Upper lobe of left lung (tissue), 6 donors: Measurements from ENCODE around the gene ILRUN. TPM values are rescaled to one million over a fixed set of nuclear protein-coding genes. Genes with fewer than 3 reads are reported as not detected.
"Not testable (repeated sequence)": the region's sequence is repeated elsewhere in the genome, so short reads cannot be mapped to it uniquely, and the experiment has no call there.

Experiments
- ATAC-seq, 2 donors: fragments of 200-7000 bp; cut with Tn5 transposase; one replicate each; pipeline ENCODE4 v1.9.1; 2022; ENCODE audit warnings: mild to moderate bottlenecking in 2 of 2, moderate library complexity in 2 of 2; ENCODE audit not compliant: low FRiP score in 2 of 2
- DNase-seq, 2 donors: peaks; one replicate each; pipeline ENCODE4 v3.0.0-alpha.2; 2019 to 2020
- H3K27ac ChIP-seq, 4 donors: fragments of 200-600 bp; sonication (generic); one replicate each; pipeline ENCODE4 v1.5.1; 2016 to 2019
- H3K27me3 ChIP-seq, 4 donors: fragments of 200-600 bp; sonication (generic); one replicate each; pipeline ENCODE4 v1.5.1; 2017 to 2019
- H3K36me3 ChIP-seq, 4 donors: fragments of 200-600 bp; sonication (generic); one replicate each; pipeline ENCODE4 v1.5.1; 2016 to 2019
- H3K4me1 ChIP-seq, 4 donors: fragments of 200-600 bp; sonication (generic); one replicate each; pipeline ENCODE4 v1.5.1; 2018 to 2019
- H3K4me3 ChIP-seq, 4 donors: fragments of 200-600 bp; sonication (generic); one replicate each; pipeline ENCODE4 v1.5.1; 2017 to 2019; ENCODE audit warnings: mild to moderate bottlenecking in 2 of 4, moderate library complexity in 1 of 4
- H3K9me3 ChIP-seq, 4 donors: fragments of 200-600 bp; sonication (generic); one replicate each; pipeline ENCODE4 v1.5.1; 2018 to 2019
- EP300 ChIP-seq, 4 donors: sonication (generic); formaldehyde crosslinking; IDR thresholded peaks; one replicate each; pipeline ENCODE4 v1.5.1; 2017; ENCODE audit warnings: antibody characterized with exemption in 4 of 4, control low read depth in 2 of 4
- POLR2A ChIP-seq, 4 donors: fragments of 450-650 bp; IDR thresholded peaks; one replicate each; pipeline ENCODE4 v1.5.1; 2016 to 2017; ENCODE audit warnings: antibody characterized with exemption in 4 of 4, mild to moderate bottlenecking in 2 of 4
- POLR2AphosphoS5 ChIP-seq, 2 donors: sonication (generic); formaldehyde crosslinking; IDR thresholded peaks; one replicate each; pipeline ENCODE4 v1.5.1; 2017; ENCODE audit warnings: antibody characterized with exemption in 2 of 2
- WGBS, 2 donors: methylation state at CpG; one replicate each; pipeline ENCODE4 v1.1.5; 2017 to 2018; 5-methylcytosine and 5-hydroxymethylcytosine counted together
- total RNA-seq, 6 donors: library from RNA; depleted of rRNA in 4 of 6; stranded (reverse); fragments of >200 nt in 4 of 6; gene quantifications; one replicate each; pipeline versions ENCODE4 v1.1.0 to v1.2.1, GENCODE V29; 2016 to 2021
- TF ChIP-seq, protein P1 (sequence below), 6 experiments: fragments of 450-650 bp in 4 of 6; fragments of 200-600 bp in 2 of 6; sonication (generic) in 2 of 6; IDR thresholded peaks; one replicate each; pipeline ENCODE4 v1.5.1; 2016 to 2019; ENCODE audit warnings: antibody characterized with exemption in 6 of 6
- donor health status: DM: no; HTN: no; CAD: no; lungs with moderate emphysema.
- donor health status: DM: no; HTN: yes; CAD: no; lungs with severe emphysema.

ILRUN gene
- total RNA-seq, 6 donors from 2014 or later, result 50.3 to 111 (median 93.6) TPM

DNA sequence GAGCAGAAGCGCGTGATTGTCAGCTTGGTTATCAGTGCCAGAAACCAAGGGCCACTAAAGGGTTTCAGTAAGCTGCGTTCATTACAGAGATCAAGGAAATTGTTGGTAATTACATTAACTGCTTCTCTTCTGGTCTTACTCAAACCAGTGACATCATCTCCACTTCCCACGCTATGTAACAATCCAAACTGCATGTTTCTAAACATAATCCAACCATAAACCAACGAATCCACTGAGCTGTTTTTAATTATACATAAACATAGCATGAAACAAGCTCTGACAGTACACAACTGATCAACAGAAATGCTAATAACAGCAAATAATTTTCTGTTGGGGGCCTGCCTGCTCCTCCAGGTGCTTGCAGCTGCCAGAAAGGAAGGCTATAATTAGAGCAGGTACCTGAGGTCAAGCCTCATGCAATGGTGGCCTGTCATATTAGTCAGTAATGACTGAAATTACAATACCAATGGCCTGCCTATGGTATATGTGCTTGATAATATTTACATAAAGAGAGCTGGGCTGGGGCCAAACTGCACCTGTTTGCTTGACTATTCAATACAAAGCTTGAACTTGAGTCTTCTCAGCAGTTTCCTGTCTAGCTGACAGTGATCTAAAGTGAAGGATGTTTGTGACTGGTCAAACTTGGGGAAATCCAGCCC, 40.1 kb downstream of the ILRUN start:
- H3K27me3 ChIP-seq, result no peaks in the 10 kb centered on the region
- peak in 1 of 2 donors; percentile 63 for ATAC-seq
- peak overlapping the region in 2 of 4 donors; percentile 45 to 48 for H3K4me3 ChIP-seq
- peaks cover 33 to 51% (median 38%) of the 10 kb centered on the region in 4 donors for H3K4me1 ChIP-seq
- 19 to 24% methylated on average over 5 of the region's 5 CpGs for WGBS, 2 donors
- H3K27ac ChIP-seq, result peak overlapping the region; percentile 83 to 92 (median 88)
- DNase-seq, result peak in 1 of 2 donors; percentile 44
- H3K36me3 ChIP-seq, result peaks cover 0 to 11% (median 3%) of the 10 kb centered on the region in 4 donors
- no peaks in the 10 kb centered on the region for H3K9me3 ChIP-seq
- no peak for TF ChIP-seq POLR2A (IDR thresholded peaks at IDR 0.05)
- no peak for TF ChIP-seq POLR2AphosphoS5 (IDR thresholded peaks at IDR 0.05)
- TF ChIP-seq, protein P1, sequence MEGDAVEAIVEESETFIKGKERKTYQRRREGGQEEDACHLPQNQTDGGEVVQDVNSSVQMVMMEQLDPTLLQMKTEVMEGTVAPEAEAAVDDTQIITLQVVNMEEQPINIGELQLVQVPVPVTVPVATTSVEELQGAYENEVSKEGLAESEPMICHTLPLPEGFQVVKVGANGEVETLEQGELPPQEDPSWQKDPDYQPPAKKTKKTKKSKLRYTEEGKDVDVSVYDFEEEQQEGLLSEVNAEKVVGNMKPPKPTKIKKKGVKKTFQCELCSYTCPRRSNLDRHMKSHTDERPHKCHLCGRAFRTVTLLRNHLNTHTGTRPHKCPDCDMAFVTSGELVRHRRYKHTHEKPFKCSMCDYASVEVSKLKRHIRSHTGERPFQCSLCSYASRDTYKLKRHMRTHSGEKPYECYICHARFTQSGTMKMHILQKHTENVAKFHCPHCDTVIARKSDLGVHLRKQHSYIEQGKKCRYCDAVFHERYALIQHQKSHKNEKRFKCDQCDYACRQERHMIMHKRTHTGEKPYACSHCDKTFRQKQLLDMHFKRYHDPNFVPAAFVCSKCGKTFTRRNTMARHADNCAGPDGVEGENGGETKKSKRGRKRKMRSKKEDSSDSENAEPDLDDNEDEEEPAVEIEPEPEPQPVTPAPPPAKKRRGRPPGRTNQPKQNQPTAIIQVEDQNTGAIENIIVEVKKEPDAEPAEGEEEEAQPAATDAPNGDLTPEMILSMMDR (IDR thresholded peaks at IDR 0.05), result no peak
- peak in 1 of 4 donors; percentile 7 for TF ChIP-seq EP300 (IDR thresholded peaks at IDR 0.05)

DNA sequence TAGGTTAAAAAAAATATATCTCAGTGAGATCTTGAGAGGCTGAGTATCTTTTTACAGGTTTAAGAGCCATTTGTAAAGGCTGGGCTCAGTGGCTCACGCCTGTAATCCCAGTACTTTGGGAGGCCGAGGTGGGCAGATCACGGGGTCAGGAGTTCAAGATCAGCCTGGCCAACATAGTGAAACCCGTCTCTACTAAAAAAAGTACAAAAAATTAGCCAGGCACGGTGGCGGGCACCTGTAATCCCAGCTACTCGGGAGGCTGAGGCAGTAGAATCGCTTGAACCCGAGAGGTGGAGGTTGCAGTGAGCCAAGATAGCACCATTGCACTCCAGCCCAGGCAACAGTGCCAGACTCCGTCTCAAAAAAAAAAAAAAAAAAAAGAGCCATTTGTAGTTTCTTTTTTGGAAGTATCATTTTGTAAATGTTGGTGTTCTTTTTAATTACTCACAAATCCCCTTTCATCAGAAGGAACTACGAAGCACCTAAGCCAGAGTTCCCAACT, 40.6 kb downstream of the ILRUN start:
- 64 to 67% methylated on average over 11 of the region's 11 CpGs for WGBS, 2 donors
- H3K27me3 ChIP-seq, ATAC-seq, H3K9me3 ChIP-seq, DNase-seq: not testable (repeated sequence)
- Histone ChIP-seq H3K27ac (peak overlapping the region; percentile 83 to 92 (median 88)), H3K4me1 (peaks cover 35 to 57% (median 37%) of the 10 kb centered on the region in 4 donors), H3K36me3 (peaks cover 0 to 11% (median 3%) of the 10 kb centered on the region in 4 donors), H3K4me3 (peak overlapping the region in 1 of 4 donors; percentile 45)

DNA sequence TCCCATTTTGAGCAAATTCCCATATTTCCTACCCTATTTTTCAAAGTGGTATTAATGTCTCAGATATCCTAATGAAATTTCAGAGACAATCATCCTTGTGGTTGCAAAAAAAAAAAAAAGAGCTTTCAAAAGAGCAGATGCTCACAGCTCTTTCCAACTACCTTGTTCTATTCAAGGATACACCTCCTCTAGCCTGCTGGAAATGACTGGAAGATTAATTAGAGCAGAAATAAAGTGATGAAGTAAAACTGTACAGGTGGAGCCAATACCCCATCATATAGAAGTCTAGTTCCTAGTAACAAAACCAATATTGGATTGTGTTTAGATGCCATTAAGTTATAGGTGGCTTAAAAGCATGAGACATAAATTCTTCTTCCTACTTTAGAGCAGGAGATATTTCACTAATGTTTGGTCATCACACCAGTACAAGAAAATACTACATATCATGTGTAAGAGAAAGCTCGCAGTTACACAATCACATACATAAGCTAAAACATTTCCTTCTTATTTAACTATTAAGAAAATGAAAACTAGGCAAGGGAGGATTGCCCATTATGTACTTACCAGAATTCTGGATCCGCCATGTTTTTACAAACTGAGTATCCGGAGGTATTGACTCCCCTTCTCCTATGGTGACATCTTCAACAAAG, 42.4 kb downstream of the ILRUN start:
- DNase-seq, result no peak
- no peak for TF ChIP-seq EP300 (IDR thresholded peaks at IDR 0.05)
- no peak for TF ChIP-seq POLR2A (IDR thresholded peaks at IDR 0.05)
- TF ChIP-seq, protein P1 (IDR thresholded peaks at IDR 0.05), result no peak
- no peak for TF ChIP-seq POLR2AphosphoS5 (IDR thresholded peaks at IDR 0.05)
- Histone ChIP-seq H3K27me3 (no peaks in the 10 kb centered on the region), H3K4me1 (peaks cover 32 to 51% (median 39%) of the 10 kb centered on the region in 4 donors), H3K4me3 (no peak overlapping the region), H3K36me3 (peaks cover 0 to 11% (median 3%) of the 10 kb centered on the region in 4 donors), H3K27ac (peak overlapping the region in 2 of 4 donors; percentile 29 to 92), H3K9me3 (no peaks in the 10 kb centered on the region)
- WGBS, 2 donors, result 87 to 93% methylated on average over 3 of the region's 3 CpGs
- no peak for ATAC-seq

DNA sequence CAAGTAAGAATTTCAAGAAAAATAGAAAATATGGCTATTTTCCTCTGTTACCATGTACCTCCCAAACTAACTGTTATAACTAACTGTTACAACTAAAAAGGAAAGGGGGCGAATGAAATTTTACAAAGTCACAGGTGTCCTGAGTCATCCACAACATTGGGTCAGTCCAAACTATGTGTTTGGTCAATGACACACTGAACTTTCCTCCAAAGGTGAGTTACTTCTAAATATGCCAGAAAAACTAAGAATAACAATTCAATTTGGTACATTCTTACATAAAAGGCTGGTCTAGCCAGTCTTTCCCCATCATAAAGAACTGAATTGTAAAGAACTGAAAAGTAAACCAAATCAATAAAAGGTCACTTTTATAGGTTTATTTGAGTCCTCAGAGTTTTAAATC, 44.3 kb downstream of the ILRUN start:
- no peak for ATAC-seq
- H3K27me3 ChIP-seq, result no peaks in the 10 kb centered on the region
- no peaks in the 10 kb centered on the region for H3K9me3 ChIP-seq
- H3K4me3 ChIP-seq, result no peak overlapping the region
- H3K4me1 ChIP-seq, result peaks cover 21 to 44% (median 24%) of the 10 kb centered on the region in 4 donors
- TF ChIP-seq POLR2AphosphoS5 (IDR thresholded peaks at IDR 0.05) (no peak), POLR2A (IDR thresholded peaks at IDR 0.05) (no peak), EP300 (IDR thresholded peaks at IDR 0.05) (no peak)
- TF ChIP-seq, protein P1 (IDR thresholded peaks at IDR 0.05), result no peak
- peak overlapping the region in 1 of 4 donors; percentile 16 for H3K27ac ChIP-seq
- peaks cover 0 to 11% (median 3%) of the 10 kb centered on the region in 4 donors for H3K36me3 ChIP-seq
- DNase-seq, result no peak
- 96 to 100% methylated on average over 1 of the region's 1 CpG for WGBS, 2 donors

DNA sequence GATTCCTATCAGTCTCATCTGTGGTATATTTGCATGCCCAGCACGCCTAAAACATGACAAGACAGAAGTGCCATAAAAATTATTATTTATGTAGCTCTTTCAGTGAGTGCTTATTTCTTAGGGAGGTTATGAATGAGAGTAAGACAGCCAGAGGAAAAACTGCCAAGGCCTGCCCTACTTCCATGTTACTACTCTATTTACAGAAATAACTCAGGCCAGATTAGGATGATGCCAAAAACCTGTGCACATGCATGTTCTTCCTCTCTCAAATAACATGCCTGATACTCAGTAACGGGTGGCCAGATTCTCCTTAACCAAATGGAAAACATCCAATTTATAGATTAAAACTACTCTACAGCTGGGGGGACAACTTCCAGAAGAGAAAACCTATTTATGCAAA, 45.7 kb downstream of the ILRUN start:
- Histone ChIP-seq H3K27me3 (no peaks in the 10 kb centered on the region), H3K4me1 (peaks cover 6 to 30% (median 11%) of the 10 kb centered on the region in 4 donors), H3K36me3 (peaks cover 0 to 17% (median 5%) of the 10 kb centered on the region in 4 donors), H3K9me3 (no peaks in the 10 kb centered on the region), H3K27ac (no peak overlapping the region), H3K4me3 (no peak overlapping the region)
- ATAC-seq, result no peak
- 58 to 81% methylated on average over 2 of the region's 2 CpGs for WGBS, 2 donors
- TF ChIP-seq EP300 (IDR thresholded peaks at IDR 0.05) (no peak), POLR2AphosphoS5 (IDR thresholded peaks at IDR 0.05) (no peak), POLR2A (IDR thresholded peaks at IDR 0.05) (no peak)
- TF ChIP-seq, protein P1 (IDR thresholded peaks at IDR 0.05), result no peak
- DNase-seq, result no peak

DNA sequence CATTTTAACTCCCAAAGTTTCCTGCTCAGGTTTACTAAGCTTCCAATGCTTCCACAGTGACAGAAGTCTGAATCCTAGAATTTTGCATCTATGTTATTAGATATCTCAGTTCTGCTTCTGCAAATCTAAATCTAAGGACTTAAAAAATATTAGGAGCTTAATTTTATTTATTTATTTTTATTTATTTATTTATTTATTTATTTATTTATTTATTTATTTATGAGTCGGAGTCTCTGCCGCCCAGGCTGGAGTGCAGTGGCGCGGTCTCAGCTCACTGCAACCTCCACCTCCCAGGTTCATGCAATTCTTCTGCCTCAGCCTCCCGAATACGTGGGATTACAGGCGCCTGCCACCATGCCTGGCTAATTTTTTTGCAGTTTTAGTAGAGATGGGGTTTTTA, 46.3 kb downstream of the ILRUN start:
- DNase-seq, H3K9me3 ChIP-seq, ATAC-seq, H3K4me3 ChIP-seq, H3K27me3 ChIP-seq, H3K27ac ChIP-seq: not testable (repeated sequence)
- Histone ChIP-seq H3K4me1 (peaks cover under 1 to 24% (median 8%) of the 10 kb centered on the region in 4 donors), H3K36me3 (peaks cover 0 to 23% (median 5%) of the 10 kb centered on the region in 4 donors)
- WGBS, 2 donors, result 98 to 100% methylated on average over 7 of the region's 7 CpGs
